A673 (cell line): ENCODE results near the gene OSBPL1A.

Experiments used
- CTCF ChIP-seq: fragments of 300-800, 200-600 bp; sonication (generic); conservative IDR thresholded peaks from 2 replicates; pipeline ENCODE4 v1.5.1; 2017; ENCODE audit warnings: low read depth, mild to moderate bottlenecking, antibody characterized with exemption, low read length, moderate library complexity, mixed read lengths
- EZH2 ChIP-seq: fragments of 200-600 bp; sonication (generic); IDR thresholded peaks from 2 replicates; pipeline ENCODE4 v1.6.1; 2017; ENCODE audit warnings: borderline replicate concordance, low read depth, mild to moderate bottlenecking, mixed read lengths, antibody characterized with exemption, low read length; ENCODE audit not compliant: poor library complexity, severe bottlenecking

GRCh38 chr18:24373328-24373727 is 24.3 kb downstream of the OSBPL1A start:
- TF ChIP-seq EZH2: no peak
- no peak for TF ChIP-seq CTCF
